ENCODE data around the gene AP1G1. TPM values are rescaled to one million over a fixed set of nuclear protein-coding genes. Genes with fewer than 3 reads are reported as not detected.
A peak's percentile ranks its signal among the peaks of the same experiment; 100 is the strongest.
"Not testable (repeated sequence)": the region's sequence is repeated elsewhere in the genome, so short reads cannot be mapped to it uniquely, and the experiment has no call there.

The AP1G1 gene
- total and polyA plus RNA-seq, 2 experiments from 2014 or later = 25.8 to 51.8 TPM

- H3F3A ChIP-seq (ENCODE audit: insufficient read depth) = no peaks in the 10 kb centered on the region
- H3K27me3 ChIP-seq (replicated peaks; ENCODE audit: insufficient read depth) = no peaks in the 10 kb centered on the region
- H2AFZ ChIP-seq = no peak overlapping the region
- no peak overlapping the region for H3K4me3 ChIP-seq
- no peak for DNase-seq
- no peaks in the 10 kb centered on the region for H4K20me1 ChIP-seq (ENCODE audit: insufficient read depth)
- no peaks in the 10 kb centered on the region for H3K4me1 ChIP-seq (ENCODE audit: insufficient read depth)
- in situ Hi-C loops (cut with MboI) = no loop called here
- H3K27ac ChIP-seq = no peak overlapping the region
- no peaks in the 10 kb centered on the region for H3K9me3 ChIP-seq (ENCODE audit: low read depth)
- 98 to 100% methylated on average over 2 of the region's 2 CpGs for WGBS, 2 experiments (ENCODE audit: low coverage in 1 of 2, low lambda C conversion rate in 2 of 2, missing lambda C conversion rate in 2 of 2)
- H3K9me2 ChIP-seq (ENCODE audit: insufficient read depth) = no peaks in the 10 kb centered on the region
- no peaks in the 10 kb centered on the region; the same call in 1 of the 2 replicates for H3K36me3 ChIP-seq (ENCODE audit: low read depth)
- no peak overlapping the region for H3K9ac ChIP-seq
- H3K79me2 ChIP-seq (ENCODE audit: insufficient read depth) = no peaks in the 10 kb centered on the region
- no peak for TF ChIP-seq EZH2 (IDR thresholded peaks at IDR 0.05; ENCODE audit: insufficient read depth, poor library complexity, severe bottlenecking)
- TF ChIP-seq EZH2phosphoT487 (IDR thresholded peaks at IDR 0.05; ENCODE audit: insufficient read depth, low read depth) = no peak
- H3K4me2 ChIP-seq (ENCODE audit: unreplicated experiment) = no peak overlapping the region
These were observed 21.7 kb upstream of the AP1G1 start for GRCh38 chr16:71830359-71830758.

GRCh38 chr16:71826533-71827017 lies 17.9 kb upstream of the AP1G1 start:
- no peaks in the 10 kb centered on the region for H3F3A ChIP-seq (ENCODE audit: insufficient read depth)
- no peak overlapping the region for H3K4me2 ChIP-seq (ENCODE audit: unreplicated experiment)
- DNase-seq = no peak
- no peak overlapping the region for H3K27ac ChIP-seq
- H3K36me3 ChIP-seq (ENCODE audit: low read depth) = peaks cover 3% of the 10 kb centered on the region; the same call in 1 of the 2 replicates
- H2AFZ ChIP-seq = no peak overlapping the region
- no peak for TF ChIP-seq EZH2phosphoT487 (IDR thresholded peaks at IDR 0.05; ENCODE audit: insufficient read depth, low read depth)
- TF ChIP-seq EZH2 (IDR thresholded peaks at IDR 0.05; ENCODE audit: insufficient read depth, poor library complexity, severe bottlenecking) = no peak
- no peaks in the 10 kb centered on the region for H4K20me1 ChIP-seq (ENCODE audit: insufficient read depth)
- no peaks in the 10 kb centered on the region for H3K9me3 ChIP-seq (ENCODE audit: low read depth)
- H3K9me2 ChIP-seq (ENCODE audit: insufficient read depth) = no peaks in the 10 kb centered on the region
- WGBS, 2 experiments (ENCODE audit: low coverage in 1 of 2, low lambda C conversion rate in 2 of 2, missing lambda C conversion rate in 2 of 2) = 82 to 85% methylated on average over 5 of the region's 5 CpGs
- in situ Hi-C loops (cut with MboI) = no loop called here
- H3K27me3 ChIP-seq (replicated peaks; ENCODE audit: insufficient read depth) = no peaks in the 10 kb centered on the region
- H3K79me2 ChIP-seq (ENCODE audit: insufficient read depth) = no peaks in the 10 kb centered on the region
- no peak overlapping the region for H3K9ac ChIP-seq
- no peaks in the 10 kb centered on the region for H3K4me1 ChIP-seq (ENCODE audit: insufficient read depth)
- no peak overlapping the region for H3K4me3 ChIP-seq

GRCh38 chr16:71817155-71817500 lies 8.5 kb upstream of the AP1G1 start:
- H3K27me3 ChIP-seq (replicated peaks; ENCODE audit: insufficient read depth); in situ Hi-C loops (cut with MboI); H3K36me3 ChIP-seq (ENCODE audit: low read depth); H3K9me2 ChIP-seq (ENCODE audit: insufficient read depth); H3K9me3 ChIP-seq (ENCODE audit: low read depth); H4K20me1 ChIP-seq (ENCODE audit: insufficient read depth); DNase-seq; H3K79me2 ChIP-seq (ENCODE audit: insufficient read depth): not testable (repeated sequence)
- Histone ChIP-seq H3K27ac (peak overlapping the region; percentile 84), H3K4me3 (peak overlapping the region; percentile 40), H3F3A (ENCODE audit: insufficient read depth) (peaks cover 39% of the 10 kb centered on the region), H3K4me1 (ENCODE audit: insufficient read depth) (peaks cover 24% of the 10 kb centered on the region), H3K4me2 (ENCODE audit: unreplicated experiment) (peak overlapping the region; percentile 75), H2AFZ (peak overlapping the region; percentile 26; the same call in 1 of the 2 replicates), H3K9ac (peak overlapping the region; percentile 70)
- 45% methylated on average over 10 of the region's 10 CpGs for WGBS, 2 experiments (ENCODE audit: low coverage in 1 of 2, low lambda C conversion rate in 2 of 2, missing lambda C conversion rate in 2 of 2)

- H3K27ac ChIP-seq = no peak overlapping the region
- H3K9me2 ChIP-seq (ENCODE audit: insufficient read depth) = no peaks in the 10 kb centered on the region
- in situ Hi-C loops (cut with MboI) = no loop called here
- H3K4me1 ChIP-seq (ENCODE audit: insufficient read depth) = peaks cover 21% of the 10 kb centered on the region
- peaks cover 24% of the 10 kb centered on the region for H3F3A ChIP-seq (ENCODE audit: insufficient read depth)
- no peak overlapping the region for H3K4me3 ChIP-seq
- peak; percentile 24 for DNase-seq
- WGBS, 2 experiments (ENCODE audit: low coverage in 1 of 2, low lambda C conversion rate in 2 of 2, missing lambda C conversion rate in 2 of 2) = 57 to 75% methylated on average over 4 to 5 of the region's 5 CpGs
- H4K20me1 ChIP-seq (ENCODE audit: insufficient read depth) = peaks cover 4% of the 10 kb centered on the region; the same call in 1 of the 2 replicates
- no peaks in the 10 kb centered on the region for H3K36me3 ChIP-seq (ENCODE audit: low read depth)
- H3K9me3 ChIP-seq (ENCODE audit: low read depth) = no peaks in the 10 kb centered on the region
- no peak overlapping the region for H3K4me2 ChIP-seq (ENCODE audit: unreplicated experiment)
- TF ChIP-seq EZH2phosphoT487 (IDR thresholded peaks at IDR 0.05; ENCODE audit: insufficient read depth, low read depth) = no peak
- no peak for TF ChIP-seq EZH2 (IDR thresholded peaks at IDR 0.05; ENCODE audit: insufficient read depth, poor library complexity, severe bottlenecking)
- H3K27me3 ChIP-seq (replicated peaks; ENCODE audit: insufficient read depth) = no peaks in the 10 kb centered on the region
- H2AFZ ChIP-seq = no peak overlapping the region
- no peak overlapping the region for H3K9ac ChIP-seq
- peaks cover 40% of the 10 kb centered on the region for H3K79me2 ChIP-seq (ENCODE audit: insufficient read depth)
These were observed 2.7 kb upstream of the AP1G1 start for GRCh38 chr16:71811261-71811803.

GRCh38 chr16:71810155-71810530 lies 1.5 kb upstream of the AP1G1 start:
- 91 to 94% methylated on average over 11 of the region's 11 CpGs for WGBS, 2 experiments (ENCODE audit: low coverage in 1 of 2, low lambda C conversion rate in 2 of 2, missing lambda C conversion rate in 2 of 2)
- H3K9me2 ChIP-seq (ENCODE audit: insufficient read depth); H3K36me3 ChIP-seq (ENCODE audit: low read depth); H3K27me3 ChIP-seq (replicated peaks; ENCODE audit: insufficient read depth); H3K4me3 ChIP-seq; DNase-seq; H4K20me1 ChIP-seq (ENCODE audit: insufficient read depth); H2AFZ ChIP-seq; H3K9ac ChIP-seq; H3K9me3 ChIP-seq (ENCODE audit: low read depth); in situ Hi-C loops (cut with MboI): not testable (repeated sequence)
- H3K4me2 ChIP-seq (ENCODE audit: unreplicated experiment) = peak overlapping the region; percentile 97
- peaks cover 52% of the 10 kb centered on the region for H3K79me2 ChIP-seq (ENCODE audit: insufficient read depth)
- H3K4me1 ChIP-seq (ENCODE audit: insufficient read depth) = peaks cover 19% of the 10 kb centered on the region
- H3K27ac ChIP-seq = peak overlapping the region; percentile 94; the same call in 1 of the 2 replicates
- H3F3A ChIP-seq (ENCODE audit: insufficient read depth) = peaks cover 12% of the 10 kb centered on the region

Data from GM23248 (cell line).